UCSD-AML1 (cell line): Measurements from ENCODE around the gene TCF4.

Source experiments
- DNase-seq: peaks from one replicate; lab custom pipeline; 2025; ENCODE audit not compliant: unreplicated experiment; lab: John Stamatoyannopoulos, UW

TCF4 gene

DNA sequence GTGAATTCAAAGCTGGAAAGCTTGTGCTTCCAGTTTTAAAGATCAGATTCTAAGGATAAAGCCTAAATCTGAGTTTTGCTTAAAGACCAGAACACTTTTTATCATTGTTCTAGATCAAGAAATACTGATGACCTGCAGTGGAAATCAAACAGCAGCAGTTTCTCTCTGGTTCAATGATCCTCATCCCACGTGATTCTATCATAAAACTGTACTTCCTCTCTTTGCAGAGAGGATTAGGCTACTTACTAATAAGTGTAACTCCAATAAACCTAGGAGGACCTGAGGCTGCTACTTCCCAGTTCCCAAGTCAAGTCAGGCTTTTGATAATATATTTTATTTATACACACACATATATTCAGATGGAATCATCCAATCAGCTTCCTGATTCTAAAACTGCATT lies 81.9 kb downstream of the TCF4 start:
- DNase-seq: no peak

DNA sequence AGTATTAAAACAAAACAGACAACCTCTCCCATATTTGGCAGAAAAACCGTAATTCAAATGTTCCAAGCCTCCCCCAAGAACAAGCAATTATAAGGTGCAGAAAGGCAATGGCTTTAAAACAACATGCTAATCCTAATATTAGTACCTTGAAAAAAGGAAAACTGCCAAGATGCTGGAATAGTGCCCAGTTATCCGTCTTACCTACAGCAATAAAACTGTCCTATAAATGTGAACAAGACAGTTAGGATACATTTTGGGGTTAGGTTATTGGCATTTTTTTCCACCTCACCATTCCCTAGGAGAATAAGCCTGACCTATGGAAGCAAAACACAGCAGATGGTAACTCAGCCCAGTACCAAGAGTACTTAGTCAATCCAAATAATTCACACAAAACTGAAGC lies 83.2 kb downstream of the TCF4 start:
- DNase-seq: no peak

DNA sequence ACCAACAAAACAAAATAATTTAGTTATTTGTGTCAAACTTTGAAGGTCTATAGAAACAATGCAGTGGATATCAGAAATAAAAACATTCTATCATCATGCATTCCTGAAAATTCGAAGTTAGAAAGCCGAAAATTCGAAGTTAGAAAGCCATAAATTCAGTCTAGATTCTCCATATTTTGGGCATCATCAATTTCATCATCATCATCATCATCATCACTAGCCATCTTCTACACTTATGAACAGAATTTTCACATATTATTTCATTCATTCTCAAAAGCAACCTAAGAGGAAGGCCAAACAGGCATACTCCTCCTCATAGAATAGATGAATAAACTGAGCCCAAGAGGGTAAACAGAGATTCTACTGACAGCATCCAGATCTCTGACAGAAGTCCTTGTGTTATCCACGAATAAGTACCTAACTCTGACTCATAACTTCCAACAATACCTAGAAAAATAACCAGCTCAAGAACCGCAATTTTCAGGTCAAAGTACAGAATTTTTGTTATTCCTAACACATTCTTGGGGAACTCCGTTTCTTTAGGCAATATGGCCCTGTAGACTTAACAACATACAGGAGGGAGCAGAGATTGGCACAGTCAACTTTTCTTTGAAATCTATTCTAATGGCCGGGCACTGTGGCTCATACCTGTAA lies 84.7 kb downstream of the TCF4 start:
- DNase-seq: no peak

DNA sequence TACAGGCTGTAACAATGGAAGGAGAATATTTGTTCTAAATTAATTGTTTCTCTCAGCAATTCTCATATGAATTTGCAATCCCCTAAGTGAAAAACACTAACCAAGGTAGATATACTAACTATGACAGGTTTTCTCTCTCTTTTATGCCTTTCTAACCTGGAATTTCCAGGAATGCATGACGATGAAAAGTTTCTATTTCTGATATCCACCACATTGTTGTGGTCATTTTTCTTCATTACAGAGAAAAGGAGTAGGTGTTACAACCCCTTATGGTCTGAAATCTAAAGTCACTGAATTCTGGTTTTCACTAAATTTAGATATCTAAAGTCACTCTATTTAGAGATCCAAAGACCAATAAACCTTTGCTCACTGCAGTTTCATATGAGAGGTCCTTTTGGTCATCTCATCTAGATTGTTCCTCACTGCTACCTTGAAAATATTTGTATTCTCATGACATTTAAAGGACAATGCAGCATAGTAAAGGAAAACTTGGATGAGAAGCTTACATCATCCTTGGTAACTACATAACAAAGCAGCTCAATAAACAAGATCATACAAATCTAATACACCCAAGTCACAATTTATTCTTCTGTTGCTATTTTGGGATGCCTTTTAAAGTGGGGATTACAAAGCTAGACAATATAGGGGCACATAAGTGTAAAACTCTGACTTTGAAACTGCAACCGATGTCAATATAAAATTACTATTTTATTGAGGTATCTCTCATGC lies 85.8 kb downstream of the TCF4 start:
- DNase-seq: no peak

DNA sequence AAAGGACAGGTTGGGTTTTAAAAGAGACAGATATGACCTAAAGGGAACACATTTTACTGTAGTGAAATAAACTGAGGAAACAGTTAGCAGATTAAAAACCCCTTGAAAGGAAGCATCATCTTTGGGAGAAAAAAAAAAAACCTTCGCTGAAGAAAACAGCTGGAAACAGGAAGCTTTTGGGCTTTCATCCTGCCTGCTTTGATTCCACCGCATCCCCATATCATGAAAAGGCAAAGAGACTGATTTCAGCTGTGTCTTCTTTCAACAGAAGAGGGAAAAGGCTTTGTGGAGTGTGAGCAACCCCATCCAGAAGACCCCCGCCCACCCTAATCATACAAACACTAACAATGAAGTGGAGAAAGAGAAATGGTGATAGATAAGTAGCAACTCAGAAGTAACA lies 86.4 kb downstream of the TCF4 start:
- DNase-seq: no peak

DNA sequence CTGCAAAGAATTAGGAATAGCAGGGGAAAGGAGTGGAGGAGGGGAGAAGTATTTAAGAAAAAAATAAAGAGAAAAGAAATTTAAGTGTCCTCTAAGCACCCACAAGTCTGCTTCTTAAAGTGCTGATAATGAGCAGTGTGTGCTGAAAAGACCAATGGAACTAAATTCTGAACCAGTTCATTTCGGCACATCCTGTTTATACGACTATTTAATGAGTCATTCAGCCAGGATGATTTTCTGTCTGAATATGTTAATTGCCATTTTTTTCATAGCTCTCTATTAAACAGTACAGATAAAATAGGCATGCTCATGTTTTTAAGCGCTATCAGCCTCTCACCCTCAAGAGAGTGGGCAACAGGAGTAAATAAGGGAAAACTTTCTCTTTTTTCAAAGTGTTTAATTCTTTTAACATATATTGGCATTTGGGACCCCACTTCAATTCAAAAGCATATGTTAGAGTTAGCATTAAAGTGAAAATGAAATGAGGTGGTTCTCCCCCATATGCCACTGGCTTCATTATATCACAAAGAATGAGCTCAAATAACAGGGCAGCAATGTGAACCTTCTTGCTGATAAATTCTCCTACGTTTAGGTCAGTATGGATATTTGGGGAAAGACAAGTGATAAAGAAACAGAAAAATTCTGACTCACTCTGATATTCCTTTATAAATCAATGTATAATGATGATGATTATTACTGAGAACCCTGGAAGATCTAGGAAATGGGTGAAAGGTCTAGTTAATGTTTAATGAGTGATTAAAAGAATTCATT lies 87.5 kb downstream of the TCF4 start:
- no peak for DNase-seq

DNA sequence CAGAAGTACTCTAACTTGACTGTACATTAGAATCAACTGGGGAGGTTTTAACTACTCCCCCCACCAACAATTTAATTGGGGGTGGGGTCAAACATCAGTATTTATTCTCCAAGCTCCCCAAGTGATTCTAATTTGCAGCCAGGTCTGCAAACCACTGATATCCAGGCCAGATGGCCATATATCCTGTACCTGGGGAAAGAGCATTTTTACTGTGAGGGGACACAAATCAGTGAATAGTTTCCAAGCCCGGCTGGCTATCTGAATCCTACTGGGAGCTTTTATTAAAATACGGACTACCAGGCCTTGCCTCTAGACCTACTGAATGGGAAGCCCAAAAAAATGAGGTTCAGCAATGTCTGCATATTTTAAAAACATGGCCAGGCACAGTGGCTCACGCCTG lies 88.5 kb downstream of the TCF4 start:
- DNase-seq: no peak

DNA sequence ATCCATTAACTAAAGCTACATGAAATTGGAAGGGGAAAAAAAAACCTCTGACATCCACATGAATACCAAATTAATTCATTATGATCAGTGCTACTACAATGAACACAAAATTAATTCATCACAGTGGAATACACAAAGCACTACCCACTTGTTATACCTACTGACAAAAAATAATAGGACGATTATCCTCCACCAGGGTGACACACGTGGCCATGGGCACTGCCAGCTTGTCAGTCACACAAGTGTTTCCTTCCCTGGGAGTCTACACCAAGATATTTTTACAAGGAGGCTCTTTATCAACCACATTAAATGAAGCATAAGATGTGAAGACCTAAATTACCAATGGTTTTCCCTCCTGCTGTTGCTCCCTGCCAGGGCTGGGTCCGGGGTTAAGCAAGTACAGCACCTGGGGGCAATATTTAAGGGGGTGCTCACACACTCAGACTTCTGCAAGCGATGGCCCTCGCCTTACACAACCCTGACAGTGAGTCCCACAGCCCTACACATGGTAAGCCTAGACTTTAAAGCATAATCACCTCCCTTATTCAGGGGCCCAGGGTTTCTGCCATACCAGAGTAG lies 90.1 kb downstream of the TCF4 start:
- DNase-seq: no peak

DNA sequence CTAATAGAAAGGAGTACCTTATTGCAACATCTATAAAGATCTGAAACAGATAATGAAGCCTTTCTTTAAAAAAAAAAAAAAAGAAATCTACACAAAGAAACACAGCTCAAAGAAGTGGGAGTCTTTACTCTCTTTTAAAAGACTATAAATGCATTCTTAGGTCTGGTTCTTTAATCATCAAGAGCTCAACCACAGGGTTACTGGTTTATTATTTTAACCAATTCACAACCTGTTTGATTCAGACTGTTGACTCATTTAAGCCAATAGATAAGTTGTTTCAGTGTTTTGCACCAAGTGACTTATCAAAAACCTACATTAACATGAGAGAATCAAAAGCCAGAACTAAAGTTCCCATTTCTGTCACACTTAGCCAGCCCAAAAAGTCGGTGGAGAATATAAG lies 93.1 kb downstream of the TCF4 start:
- DNase-seq: no peak

DNA sequence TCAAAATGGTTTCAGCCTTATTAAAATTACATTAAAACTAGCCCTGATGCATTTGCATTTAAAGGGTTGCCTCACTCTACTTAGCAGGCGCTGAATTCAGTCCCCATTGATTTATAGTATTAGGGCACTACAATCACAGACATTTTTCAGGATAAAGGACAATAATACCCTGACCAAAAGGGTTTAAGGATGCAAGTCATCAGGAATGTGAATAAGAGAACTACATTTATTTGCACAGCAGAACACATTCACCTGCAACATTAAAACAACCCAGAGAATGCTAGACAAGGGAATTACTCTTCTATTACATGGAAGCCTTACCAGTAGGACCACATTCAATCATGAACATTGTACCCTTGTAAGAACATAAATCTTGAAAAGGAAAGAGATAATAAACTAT lies 93.6 kb downstream of the TCF4 start:
- DNase-seq: no peak

DNA sequence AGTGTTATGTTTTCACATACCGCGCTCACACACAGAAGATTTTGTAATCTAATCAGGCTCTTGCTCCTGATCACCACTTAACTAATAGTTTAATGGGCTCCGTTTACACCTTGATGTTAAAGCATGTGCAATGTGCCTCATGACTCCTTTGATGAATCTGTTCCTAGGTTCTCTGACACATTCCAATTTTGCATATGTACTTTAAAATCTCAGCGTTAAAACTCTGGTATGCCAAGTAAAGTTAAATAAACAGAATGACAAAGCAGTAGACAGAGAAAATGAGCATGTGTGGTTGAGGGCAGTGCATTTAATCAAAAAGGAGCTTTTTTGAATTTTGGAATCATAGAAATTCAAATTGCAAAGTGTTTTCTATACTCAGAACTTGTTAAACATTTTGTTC lies 96.4 kb downstream of the TCF4 start:
- DNase-seq: no peak

DNA sequence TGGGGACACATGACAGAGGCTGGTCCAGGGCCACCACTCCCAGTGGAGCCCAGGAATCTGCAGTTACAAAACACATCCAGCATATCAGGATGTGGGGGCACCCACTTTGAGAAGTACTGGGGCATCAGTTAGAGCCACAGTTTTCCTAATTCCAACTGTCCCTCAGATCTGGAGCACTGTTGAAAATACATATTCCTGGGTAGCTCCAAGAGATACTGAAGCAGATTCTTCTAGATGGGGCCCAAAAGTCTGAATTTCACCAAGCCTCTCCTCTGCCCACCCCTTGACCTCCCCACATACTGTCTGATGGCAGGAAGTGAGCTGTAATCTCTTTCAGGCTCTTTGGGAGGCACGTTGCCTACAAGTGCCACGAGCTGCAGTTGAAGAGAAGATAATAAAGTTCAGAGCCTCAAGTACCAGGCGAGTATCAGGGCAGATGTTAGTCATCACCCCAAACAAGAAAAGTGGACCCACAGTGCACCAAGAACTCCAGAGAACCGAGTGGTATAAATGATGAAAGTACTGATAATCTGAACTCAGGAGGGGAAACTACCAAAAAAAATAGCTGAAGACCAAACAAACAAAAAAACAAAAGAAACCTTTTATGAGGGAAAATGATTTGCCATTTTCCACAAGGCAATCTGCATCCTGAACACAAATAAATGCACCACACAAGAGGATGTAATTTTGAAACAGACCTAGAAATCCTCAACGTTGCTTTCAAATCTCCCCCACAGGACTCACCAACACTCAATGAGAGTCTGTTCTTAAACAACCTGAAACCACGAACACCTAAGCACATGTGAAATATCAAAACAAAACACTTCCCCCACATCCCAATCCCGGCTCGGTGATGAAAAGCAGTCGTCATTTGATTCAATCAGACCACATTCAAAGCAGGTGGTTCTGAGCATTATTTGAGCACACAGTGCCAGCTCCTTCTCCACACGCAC lies 98.7 kb downstream of the TCF4 start:
- no peak for DNase-seq

DNA sequence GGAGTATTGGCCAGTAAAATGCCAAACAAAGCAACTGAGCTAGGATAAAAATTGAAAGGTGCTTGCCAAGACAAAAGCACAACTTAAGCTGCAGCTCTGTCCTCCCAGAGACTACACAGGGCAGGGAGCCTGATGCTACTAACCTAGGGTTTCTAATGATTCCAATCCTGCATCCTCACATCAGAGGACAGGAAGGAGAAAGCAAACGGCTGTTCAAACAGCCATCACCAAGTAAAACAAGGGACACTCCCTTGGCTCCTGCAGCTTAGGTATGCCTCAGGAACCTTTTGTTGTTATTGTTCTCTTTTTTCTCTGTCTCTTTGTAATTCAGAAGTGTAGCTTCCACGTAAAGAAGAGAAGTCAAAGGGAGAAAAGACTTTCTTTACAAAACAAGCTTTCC lies 99.5 kb downstream of the TCF4 start:
- no peak for DNase-seq

DNA sequence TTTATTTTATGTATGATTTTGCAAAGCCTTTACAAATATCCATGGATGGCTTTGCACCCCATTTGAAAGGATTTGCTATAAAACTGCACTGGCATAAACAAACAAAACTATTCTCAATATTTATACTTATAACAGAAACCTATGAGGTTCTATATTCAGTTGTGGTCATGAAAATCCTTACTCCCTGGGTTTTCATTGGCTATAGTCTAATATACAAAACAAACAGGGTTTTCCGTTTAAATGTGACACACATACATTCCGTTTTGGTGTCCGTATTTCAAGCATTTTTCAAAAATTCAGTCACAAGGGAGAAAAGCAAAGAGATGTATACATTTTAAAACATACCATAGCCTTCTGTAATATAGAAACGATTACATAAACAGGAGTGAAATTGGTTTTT lies 100.0 kb downstream of the TCF4 start:
- DNase-seq: no peak

DNA sequence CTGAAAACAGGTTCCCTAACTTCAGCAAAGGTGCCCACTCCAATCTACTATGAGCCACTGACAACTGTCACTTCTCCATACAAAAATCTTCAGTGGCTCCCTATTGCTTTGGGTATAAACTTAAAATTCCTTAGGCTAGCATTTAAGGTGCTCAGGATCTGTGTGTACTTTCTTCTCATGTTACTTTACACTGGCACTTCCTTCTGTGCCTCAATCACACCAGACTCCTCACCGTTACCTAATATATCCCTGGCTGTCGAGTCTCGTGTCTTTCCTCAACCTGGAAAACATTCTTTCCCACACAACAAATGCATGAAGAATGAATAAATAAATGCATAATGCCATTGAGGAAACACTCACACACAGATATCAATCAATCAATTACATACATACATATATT lies 101.1 kb downstream of the TCF4 start:
- DNase-seq: no peak

DNA sequence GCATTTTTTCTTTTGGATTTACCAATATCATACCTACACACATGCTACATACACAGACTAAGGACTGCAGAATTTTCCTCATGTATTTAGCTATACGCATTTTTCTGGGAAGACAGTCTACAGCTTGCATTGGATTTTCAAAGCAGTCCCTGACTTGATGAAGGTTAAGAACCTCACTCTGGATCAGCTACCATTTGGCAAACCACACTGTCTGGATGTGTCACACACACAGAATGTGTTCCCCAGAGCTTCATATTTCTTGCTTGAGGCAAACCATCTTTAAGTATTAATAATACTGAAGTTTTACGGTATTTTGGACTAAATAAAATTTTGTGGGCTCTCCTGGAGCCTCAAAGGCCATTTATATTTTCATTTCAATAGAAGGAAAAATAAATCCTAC lies 102.3 kb downstream of the TCF4 start:
- no peak for DNase-seq

DNA sequence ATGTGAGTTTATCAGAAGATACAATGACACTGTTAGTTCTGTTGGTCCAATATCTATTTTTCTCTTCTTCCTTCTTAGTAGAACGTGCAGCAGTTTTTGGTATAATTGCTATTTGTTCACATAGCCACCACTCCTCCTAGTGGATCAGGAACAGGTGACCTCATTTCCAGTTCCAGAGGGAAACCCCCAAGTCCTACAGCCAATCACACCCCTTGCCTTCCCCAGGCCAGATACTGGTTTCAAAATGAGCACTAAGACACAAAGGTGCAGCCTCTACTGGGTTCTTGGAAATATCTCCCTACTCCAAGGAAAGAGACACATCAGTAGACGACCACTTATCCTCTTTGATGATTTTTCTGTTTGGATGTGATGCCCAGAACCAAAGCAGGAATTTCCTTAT lies 103.2 kb downstream of the TCF4 start:
- DNase-seq: no peak

DNA sequence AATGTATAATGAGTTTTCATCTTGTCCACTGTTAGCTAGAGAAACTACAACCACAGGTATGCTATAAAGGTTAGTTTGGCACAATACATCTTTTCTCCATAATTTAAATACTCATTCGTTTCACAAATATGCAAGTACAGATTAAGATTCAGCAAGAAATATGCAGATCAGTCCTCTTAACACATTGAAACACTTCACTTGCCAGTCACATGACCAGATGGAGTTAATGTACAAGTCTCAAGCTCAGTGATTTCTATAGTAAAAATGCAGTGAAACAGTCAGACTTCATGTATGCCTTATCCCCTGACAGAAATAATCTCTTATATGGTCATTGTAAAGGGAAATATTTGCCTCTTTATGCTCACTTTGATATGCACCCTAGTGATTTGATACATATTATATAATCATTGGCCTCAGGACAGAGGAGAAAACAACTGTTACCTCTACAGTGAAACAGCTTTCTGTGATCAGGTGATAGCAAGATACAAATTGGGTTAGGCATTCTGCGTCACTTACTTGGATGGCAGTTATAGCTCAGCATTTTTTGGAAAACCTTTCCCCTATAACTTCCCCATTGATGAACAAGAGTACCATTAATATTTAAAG lies 104.6 kb downstream of the TCF4 start:
- no peak for DNase-seq

DNA sequence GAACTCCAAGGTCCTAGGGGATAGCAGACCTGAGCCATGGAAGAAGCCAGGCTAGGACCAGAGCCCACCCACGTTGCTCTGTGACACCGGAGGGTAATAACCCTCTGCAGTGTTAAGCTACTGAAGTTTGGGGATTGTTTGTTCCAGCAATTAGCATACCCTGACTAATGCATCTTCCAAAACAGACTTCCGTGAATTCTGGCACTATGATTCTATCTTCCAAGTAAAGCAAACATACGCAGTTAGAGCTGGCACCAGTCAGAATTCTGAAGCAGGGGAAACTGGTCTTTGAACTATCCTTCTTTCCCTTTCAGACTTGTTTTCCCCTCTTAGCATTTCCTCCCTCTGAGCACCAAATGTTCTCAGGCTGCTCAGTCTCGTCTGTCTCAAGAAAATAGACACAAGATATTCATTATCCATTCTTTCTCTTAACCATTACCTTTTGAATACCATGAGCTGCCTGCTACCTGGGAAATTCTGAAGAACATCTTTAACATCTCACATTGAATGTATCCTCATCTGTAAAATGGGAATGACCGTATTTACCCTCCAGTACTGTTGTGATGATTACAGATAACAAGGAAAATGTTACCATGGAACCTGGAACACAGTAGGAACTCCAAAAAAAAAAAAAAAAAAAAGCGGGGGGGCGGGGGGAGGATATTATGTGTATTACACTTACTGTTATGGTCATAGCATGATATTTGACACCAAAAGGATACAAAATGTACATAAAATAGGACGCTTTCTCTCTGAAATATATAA lies 108.2 kb downstream of the TCF4 start:
- no peak for DNase-seq
